Measurements from ENCODE around the gene RTN4RL1.

Gene RTN4RL1

DNA sequence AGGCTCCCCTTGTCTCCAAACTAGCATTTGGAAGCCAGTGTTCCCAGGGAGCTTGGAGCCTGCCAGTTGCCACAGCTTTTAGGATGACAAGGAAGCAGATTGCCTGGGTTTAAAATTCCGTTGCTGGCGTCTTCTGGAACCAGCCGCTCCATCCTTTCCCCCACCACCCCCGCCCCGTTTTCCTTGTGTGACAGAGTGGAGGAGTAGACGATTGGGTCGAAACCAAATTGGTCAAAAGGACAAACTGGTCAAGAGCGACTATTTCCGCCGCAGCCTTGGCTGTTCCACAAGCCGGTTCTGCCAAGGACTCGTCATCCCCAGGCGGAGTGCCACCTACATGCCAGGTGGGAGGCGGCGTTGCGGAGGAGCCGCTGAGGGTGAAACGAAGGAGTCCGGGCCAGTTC lies 104.2 kb downstream of the RTN4RL1 start:
- Histone ChIP-seq H3K79me2 (ENCODE audit: insufficient read depth, low read length) (no peaks in the 10 kb centered on the region), H3K36me3 (ENCODE audit: low read length) (no peaks in the 10 kb centered on the region), H3K9ac (ENCODE audit: low read length) (no peak overlapping the region), H3K27ac (ENCODE audit: low read depth, low read length) (no peak overlapping the region), H3K4me3 (ENCODE audit: insufficient read depth, low read length, poor library complexity, severe bottlenecking) (no peak overlapping the region), H3K9me2 (replicated peaks; ENCODE audit: insufficient read depth, low read length) (no peaks in the 10 kb centered on the region), H3K9me3 (ENCODE audit: insufficient read depth, low read length) (no peaks in the 10 kb centered on the region), H4K20me1 (ENCODE audit: low read depth, low read length) (no peaks in the 10 kb centered on the region), H3K4me2 (ENCODE audit: low read depth, low read length, poor library complexity, severe bottlenecking) (no peak overlapping the region), H3K27me3 (ENCODE audit: low read length) (no peaks in the 10 kb centered on the region), H3F3A (ENCODE audit: insufficient read depth) (no peaks in the 10 kb centered on the region), H2AFZ (ENCODE audit: low read depth, low read length, severe bottlenecking) (no peak overlapping the region)
- TF ChIP-seq, protein P1, sequence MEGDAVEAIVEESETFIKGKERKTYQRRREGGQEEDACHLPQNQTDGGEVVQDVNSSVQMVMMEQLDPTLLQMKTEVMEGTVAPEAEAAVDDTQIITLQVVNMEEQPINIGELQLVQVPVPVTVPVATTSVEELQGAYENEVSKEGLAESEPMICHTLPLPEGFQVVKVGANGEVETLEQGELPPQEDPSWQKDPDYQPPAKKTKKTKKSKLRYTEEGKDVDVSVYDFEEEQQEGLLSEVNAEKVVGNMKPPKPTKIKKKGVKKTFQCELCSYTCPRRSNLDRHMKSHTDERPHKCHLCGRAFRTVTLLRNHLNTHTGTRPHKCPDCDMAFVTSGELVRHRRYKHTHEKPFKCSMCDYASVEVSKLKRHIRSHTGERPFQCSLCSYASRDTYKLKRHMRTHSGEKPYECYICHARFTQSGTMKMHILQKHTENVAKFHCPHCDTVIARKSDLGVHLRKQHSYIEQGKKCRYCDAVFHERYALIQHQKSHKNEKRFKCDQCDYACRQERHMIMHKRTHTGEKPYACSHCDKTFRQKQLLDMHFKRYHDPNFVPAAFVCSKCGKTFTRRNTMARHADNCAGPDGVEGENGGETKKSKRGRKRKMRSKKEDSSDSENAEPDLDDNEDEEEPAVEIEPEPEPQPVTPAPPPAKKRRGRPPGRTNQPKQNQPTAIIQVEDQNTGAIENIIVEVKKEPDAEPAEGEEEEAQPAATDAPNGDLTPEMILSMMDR (IDR thresholded peaks at IDR 0.05; ENCODE audit: insufficient read depth, low read length, poor library complexity, severe bottlenecking) = no peak
- TF ChIP-seq EZH2phosphoT487 (conservative IDR thresholded peaks at IDR 0.05; ENCODE audit: low read length) = no peak

DNA sequence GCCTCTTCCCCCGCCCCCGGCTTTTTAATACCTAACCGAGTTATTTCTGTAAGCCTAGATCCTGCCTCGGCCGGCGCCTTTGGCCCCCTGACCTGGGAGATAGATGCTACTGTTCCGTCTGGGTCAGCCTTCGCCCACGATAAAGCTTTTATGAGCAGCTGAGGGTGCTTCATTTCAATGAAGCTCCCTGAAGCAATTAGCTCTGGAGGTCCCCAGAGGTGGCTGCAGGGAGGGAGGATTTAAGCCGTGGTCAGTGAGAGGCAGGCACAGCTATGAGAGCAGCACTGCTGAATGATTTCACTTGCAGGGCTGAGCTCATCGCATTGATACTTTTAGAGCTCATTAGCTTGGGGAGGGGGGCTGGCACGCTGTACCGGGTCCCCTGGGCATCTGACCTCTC lies 105.9 kb downstream of the RTN4RL1 start:
- Histone ChIP-seq H3K9me2 (replicated peaks; ENCODE audit: insufficient read depth, low read length) (no peaks in the 10 kb centered on the region), H3K4me3 (ENCODE audit: insufficient read depth, low read length, poor library complexity, severe bottlenecking) (no peak overlapping the region), H3K9ac (ENCODE audit: low read length) (no peak overlapping the region), H3K4me2 (ENCODE audit: low read depth, low read length, poor library complexity, severe bottlenecking) (no peak overlapping the region), H3K27me3 (ENCODE audit: low read length) (no peaks in the 10 kb centered on the region), H3K9me3 (ENCODE audit: insufficient read depth, low read length) (no peaks in the 10 kb centered on the region), H3K79me2 (ENCODE audit: insufficient read depth, low read length) (no peaks in the 10 kb centered on the region), H2AFZ (ENCODE audit: low read depth, low read length, severe bottlenecking) (no peak overlapping the region), H3K36me3 (ENCODE audit: low read length) (no peaks in the 10 kb centered on the region), H3F3A (ENCODE audit: insufficient read depth) (no peaks in the 10 kb centered on the region), H3K27ac (ENCODE audit: low read depth, low read length) (no peak overlapping the region), H4K20me1 (ENCODE audit: low read depth, low read length) (no peaks in the 10 kb centered on the region)
- TF ChIP-seq, protein P1 (IDR thresholded peaks at IDR 0.05; ENCODE audit: insufficient read depth, low read length, poor library complexity, severe bottlenecking) = no peak
- no peak for TF ChIP-seq EZH2phosphoT487 (conservative IDR thresholded peaks at IDR 0.05; ENCODE audit: low read length)

DNA sequence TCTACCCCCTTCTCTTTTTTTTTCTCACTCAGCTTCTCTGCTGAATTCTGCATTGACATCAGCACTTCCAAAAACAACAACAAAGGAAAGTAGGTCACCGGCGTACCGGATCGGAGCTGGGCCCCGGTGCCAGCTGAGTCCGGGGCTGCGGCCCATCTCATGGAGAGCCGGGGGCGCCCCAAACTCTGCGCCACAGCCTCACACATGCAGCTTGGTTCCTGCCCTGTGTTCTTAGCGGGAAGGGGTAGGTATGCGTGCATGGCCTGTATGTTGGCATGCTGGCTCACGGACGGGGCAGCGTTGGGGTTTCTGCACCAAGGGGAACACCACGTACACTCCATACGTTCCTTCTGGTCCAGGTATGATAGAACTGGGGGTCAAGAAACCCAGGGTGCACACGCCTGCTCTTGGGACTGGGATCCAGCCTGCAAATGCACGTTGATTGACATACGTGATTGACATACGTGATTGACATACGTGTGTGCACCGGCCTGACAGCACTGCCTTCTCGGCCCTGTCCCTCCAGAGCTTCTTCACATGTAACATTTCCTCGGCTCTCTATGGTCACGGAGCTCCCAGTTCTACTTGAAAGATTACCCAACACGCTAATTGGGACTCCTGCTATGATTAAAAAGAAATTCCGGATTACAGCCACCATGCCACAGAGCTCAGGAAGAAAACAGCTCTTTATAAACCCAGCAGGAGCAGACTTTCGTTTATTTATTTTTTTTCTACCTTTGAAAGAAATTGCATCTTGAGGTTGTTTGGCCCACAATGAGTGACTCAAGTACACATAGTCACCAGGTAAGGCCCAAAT lies 106.6 kb downstream of the RTN4RL1 start:
- Histone ChIP-seq H3K9me3 (ENCODE audit: insufficient read depth, low read length) (no peaks in the 10 kb centered on the region), H3K36me3 (ENCODE audit: low read length) (no peaks in the 10 kb centered on the region), H3K9me2 (replicated peaks; ENCODE audit: insufficient read depth, low read length) (no peaks in the 10 kb centered on the region), H3K4me3 (ENCODE audit: insufficient read depth, low read length, poor library complexity, severe bottlenecking) (no peak overlapping the region), H2AFZ (ENCODE audit: low read depth, low read length, severe bottlenecking) (no peak overlapping the region), H3K4me2 (ENCODE audit: low read depth, low read length, poor library complexity, severe bottlenecking) (no peak overlapping the region), H3K79me2 (ENCODE audit: insufficient read depth, low read length) (no peaks in the 10 kb centered on the region), H3K9ac (ENCODE audit: low read length) (no peak overlapping the region), H4K20me1 (ENCODE audit: low read depth, low read length) (no peaks in the 10 kb centered on the region), H3F3A (ENCODE audit: insufficient read depth) (no peaks in the 10 kb centered on the region), H3K27me3 (ENCODE audit: low read length) (no peaks in the 10 kb centered on the region), H3K27ac (ENCODE audit: low read depth, low read length) (no peak overlapping the region)
- TF ChIP-seq, protein P1 (IDR thresholded peaks at IDR 0.05; ENCODE audit: insufficient read depth, low read length, poor library complexity, severe bottlenecking) = no peak
- TF ChIP-seq EZH2phosphoT487 (conservative IDR thresholded peaks at IDR 0.05; ENCODE audit: low read length) = no peak

All from SU-DHL-6 (cell line).